Measurements from ENCODE around the gene SLC6A20.

The SLC6A20 gene

GRCh38 chr3:45795882-45796765, at the start of gene SLC6A20:
SLC6A20 (minus strand) TSS chr3:45796536; CDS start chr3:45796419, 117 bp downstream.
- no peak for DNase-seq (ENCODE audit: low read depth in 2 of 2)

GRCh38 chr3:45844616-45845015, 48.3 kb upstream of the SLC6A20 start:
- no peak for DNase-seq (ENCODE audit: low read depth in 2 of 2)

GRCh38 chr3:45842851-45843625, 46.7 kb upstream of the SLC6A20 start:
- DNase-seq (ENCODE audit: low read depth in 2 of 2), result no peak

GRCh38 chr3:45841757-45842491, 45.6 kb upstream of the SLC6A20 start, which contains the start of gene LZTFL1:
LZTFL1 (minus strand) TSS chr3:45842119; CDS start chr3:45841991, 128 bp downstream.
- peak; percentile 82 for DNase-seq (ENCODE audit: low read depth in 2 of 2)

GRCh38 chr3:45841420-45841756, 45.1 kb upstream of the SLC6A20 start:
- DNase-seq (ENCODE audit: low read depth in 2 of 2), result no peak

GRCh38 chr3:45838466-45838865, 42.1 kb upstream of the SLC6A20 start:
- no peak for DNase-seq (ENCODE audit: low read depth in 2 of 2)

- DNase-seq (ENCODE audit: low read depth in 2 of 2), result no peak
These were observed 36.4 kb upstream of the SLC6A20 start for GRCh38 chr3:45832699-45833098.

GRCh38 chr3:45830121-45830520, 33.8 kb upstream of the SLC6A20 start:
- no peak for DNase-seq (ENCODE audit: low read depth in 2 of 2)

- no peak for DNase-seq (ENCODE audit: low read depth in 2 of 2)
These were observed 30.6 kb upstream of the SLC6A20 start for GRCh38 chr3:45826908-45827307.

GRCh38 chr3:45826321-45826720, 30.0 kb upstream of the SLC6A20 start:
- DNase-seq (ENCODE audit: low read depth in 2 of 2), result no peak

- DNase-seq (ENCODE audit: low read depth in 2 of 2), result no peak
These were observed 24.8 kb upstream of the SLC6A20 start for GRCh38 chr3:45821127-45821526.

GRCh38 chr3:45819543-45819942, 23.2 kb upstream of the SLC6A20 start:
- DNase-seq (ENCODE audit: low read depth in 2 of 2), result no peak

GRCh38 chr3:45817831-45818522, 21.6 kb upstream of the SLC6A20 start:
- DNase-seq (ENCODE audit: low read depth in 2 of 2), result no peak

- no peak for DNase-seq (ENCODE audit: low read depth in 2 of 2)
These were observed 20.2 kb upstream of the SLC6A20 start for GRCh38 chr3:45816544-45816943.

- no peak for DNase-seq (ENCODE audit: low read depth in 2 of 2)
These were observed 18.0 kb upstream of the SLC6A20 start for GRCh38 chr3:45814322-45814721.

GRCh38 chr3:45807681-45808540, 11.6 kb upstream of the SLC6A20 start:
- no peak for DNase-seq (ENCODE audit: low read depth in 2 of 2)

- DNase-seq (ENCODE audit: low read depth in 2 of 2), result no peak
These were observed 10.8 kb upstream of the SLC6A20 start for GRCh38 chr3:45807133-45807532.

- no peak for DNase-seq (ENCODE audit: low read depth in 2 of 2)
These were observed 9.7 kb upstream of the SLC6A20 start for GRCh38 chr3:45806072-45806471.

GRCh38 chr3:45803252-45803935, 7.1 kb upstream of the SLC6A20 start:
- no peak for DNase-seq (ENCODE audit: low read depth in 2 of 2)

GRCh38 chr3:45802146-45802545, 5.8 kb upstream of the SLC6A20 start:
- no peak for DNase-seq (ENCODE audit: low read depth in 2 of 2)
